Activated CD8-positive, alpha-beta memory T cell treated with anti-CD3 and anti-CD28 coated beads for 48 hours (primary cell): ENCODE data around the gene P3H2.
"Not testable (repeated sequence)": the region's sequence is repeated elsewhere in the genome, so short reads cannot be mapped to it uniquely, and the experiment has no call there.

Experiments
- DNase-seq, 3 experiments: peaks; one replicate each; pipeline ENCODE4 v3.0.0-alpha.2; 2020; ENCODE audit warnings: low read depth in 2 of 3, low spot score in 2 of 3

The P3H2 gene

GRCh38 chr3:189985948-189986347 lies 134.7 kb downstream of the P3H2 start:
- no peak for DNase-seq

DNA sequence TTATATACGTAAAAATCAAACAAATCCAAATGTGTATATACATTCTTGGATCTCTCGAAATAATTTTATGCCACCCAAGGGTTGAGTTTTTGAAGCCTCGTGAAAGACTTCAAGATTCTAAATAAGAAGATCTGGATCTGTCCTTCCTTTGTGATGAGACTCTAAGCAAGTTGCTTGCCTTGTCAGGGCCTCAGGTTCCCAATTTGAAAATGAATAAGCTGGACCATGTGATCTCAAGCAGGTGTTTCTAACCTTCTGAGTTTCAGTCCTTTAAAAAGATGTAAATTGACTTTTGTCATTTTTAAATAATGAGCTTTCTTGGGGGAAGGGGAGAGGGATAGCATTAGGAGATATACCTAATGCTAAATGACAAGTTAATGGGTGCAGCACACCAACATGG lies 137.1 kb downstream of the P3H2 start:
- DNase-seq, result no peak

GRCh38 chr3:189982321-189982945 lies 138.3 kb downstream of the P3H2 start:
- DNase-seq, result no peak

DNA sequence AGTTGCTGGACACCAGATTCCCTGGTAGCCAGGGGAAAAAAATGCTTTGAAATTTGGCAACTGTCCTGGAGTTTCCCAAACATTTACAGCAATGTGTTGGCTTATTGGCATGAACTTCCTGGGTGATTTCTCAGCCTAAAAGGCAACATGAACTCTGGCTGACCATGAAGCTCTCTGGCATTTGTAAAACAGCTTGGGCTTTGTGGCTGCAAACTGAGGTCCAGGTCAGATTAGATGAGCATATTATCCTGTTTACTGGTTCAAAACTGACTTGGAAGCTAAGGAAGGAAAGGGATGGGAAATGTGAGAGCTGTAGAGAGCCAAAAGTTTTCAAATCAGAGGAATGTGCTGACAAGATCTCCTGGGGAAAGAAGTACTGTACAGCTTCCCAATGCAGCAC lies 139.0 kb downstream of the P3H2 start:
- no peak for DNase-seq

- DNase-seq, result no peak
These were observed 141.9 kb downstream of the P3H2 start for GRCh38 chr3:189978753-189979152.

DNA sequence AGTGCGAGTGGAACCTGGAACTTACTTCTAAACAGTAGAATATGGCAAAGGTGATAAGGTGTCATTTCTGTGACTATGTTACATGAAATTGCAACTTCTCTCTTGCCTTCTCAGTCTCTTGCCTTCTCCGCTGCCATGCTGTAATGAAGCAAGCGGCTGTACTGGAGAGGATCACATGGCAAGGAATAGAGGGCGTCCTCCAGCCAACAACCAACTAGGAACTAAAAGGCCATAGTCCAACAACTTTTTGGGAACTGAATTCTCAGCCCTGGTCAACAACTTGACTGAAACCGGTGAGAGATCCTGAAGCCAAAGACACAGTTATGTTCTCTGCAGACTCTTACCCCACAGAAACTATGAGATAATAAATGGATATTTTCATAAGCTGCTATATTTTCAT lies 143.5 kb downstream of the P3H2 start:
- DNase-seq, result no peak

DNA sequence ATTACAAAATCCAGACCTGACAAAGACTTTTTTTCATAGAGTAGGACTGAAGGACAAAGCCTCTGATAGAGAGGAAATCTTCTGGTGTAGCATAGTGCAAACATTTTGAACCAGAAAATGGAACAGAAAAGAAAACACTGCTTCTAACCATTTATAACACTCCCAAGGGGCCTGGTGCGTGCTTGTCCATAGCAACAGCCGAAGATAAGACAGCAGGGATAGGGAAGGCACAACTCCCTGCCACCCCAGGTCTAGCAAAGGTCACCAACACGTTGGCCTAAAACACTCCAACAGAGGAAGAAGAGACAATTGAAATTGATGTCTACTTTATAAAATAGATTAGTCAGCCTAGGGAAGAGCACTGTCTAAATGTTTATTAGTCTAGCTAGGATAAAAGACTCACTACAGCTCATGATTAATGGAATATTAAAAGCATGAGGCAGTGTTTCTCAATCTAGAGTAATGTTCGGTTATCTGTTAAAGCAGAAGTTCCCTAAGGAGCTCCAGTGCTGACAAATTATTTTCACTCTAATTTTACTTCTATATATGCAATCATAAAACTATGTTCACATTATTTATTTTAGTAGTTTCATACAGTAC lies 145.2 kb downstream of the P3H2 start:
- DNase-seq, result no peak

GRCh38 chr3:189974359-189974758 lies 146.3 kb downstream of the P3H2 start:
- no peak for DNase-seq

DNA sequence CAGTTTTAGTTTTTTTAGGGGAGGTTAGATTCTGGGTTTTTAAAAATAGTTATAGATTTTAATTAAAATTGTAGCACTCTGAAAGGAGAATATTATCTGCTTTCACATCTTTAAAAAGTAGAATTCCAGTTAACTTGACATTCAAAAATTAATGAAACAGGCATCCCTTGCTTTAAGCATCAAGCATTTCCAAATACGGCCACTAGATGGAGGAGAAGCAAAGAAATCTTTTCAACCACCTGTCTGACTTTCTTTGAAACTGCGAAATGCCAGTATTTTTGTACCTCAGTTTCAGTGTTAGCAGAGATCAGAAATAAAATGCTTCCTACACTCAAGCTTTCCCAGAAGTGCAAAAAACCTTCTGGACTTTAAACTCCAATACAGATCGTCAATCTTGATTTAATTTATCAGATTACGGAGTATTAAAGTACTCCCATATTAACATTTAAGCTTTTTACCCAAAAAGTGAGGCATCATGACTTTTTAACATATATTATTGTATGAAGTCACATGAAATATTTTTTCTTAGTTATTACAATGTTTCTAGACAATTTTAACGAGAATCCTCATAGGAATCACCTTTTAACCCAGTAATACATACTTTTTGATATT lies 153.3 kb downstream of the P3H2 start:
- no peak for DNase-seq

- DNase-seq, result no peak
These were observed 153.9 kb downstream of the P3H2 start for GRCh38 chr3:189966843-189967242.

GRCh38 chr3:189964623-189965332 lies 155.9 kb downstream of the P3H2 start:
- DNase-seq, result no peak

GRCh38 chr3:189962466-189962865 lies 158.2 kb downstream of the P3H2 start:
- no peak for DNase-seq

DNA sequence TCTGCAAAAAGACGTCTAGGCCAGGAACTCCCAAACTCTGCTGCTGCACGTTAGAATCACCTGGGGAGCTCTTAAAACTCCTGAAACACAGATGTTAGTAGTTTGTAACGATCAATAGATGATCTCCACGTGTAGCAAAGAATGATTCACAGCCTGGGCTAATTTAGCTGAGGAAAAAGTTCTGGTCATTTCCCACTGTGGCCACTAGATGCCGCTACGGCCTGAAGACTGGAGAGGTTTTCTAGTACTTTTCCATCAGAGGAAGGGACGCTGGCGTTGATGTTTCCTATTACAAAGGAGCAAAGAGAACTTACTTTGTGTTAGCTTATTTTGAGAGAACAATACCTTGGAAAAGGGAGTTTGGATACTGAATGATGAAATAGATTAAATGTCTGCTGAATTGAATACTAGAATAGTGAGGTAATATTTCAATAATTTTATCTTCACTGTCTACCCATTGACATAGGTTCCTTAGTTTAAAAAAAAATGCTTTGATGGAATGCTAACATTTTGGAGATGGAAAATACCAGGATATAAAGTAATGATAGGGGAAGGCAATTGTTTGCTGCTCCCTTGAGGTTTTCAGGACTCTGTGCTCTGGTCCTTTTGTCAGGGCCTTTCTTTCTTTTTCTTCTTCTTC lies 159.1 kb downstream of the P3H2 start:
- DNase-seq, result peak; percentile 20 to 59 (median 31)

DNA sequence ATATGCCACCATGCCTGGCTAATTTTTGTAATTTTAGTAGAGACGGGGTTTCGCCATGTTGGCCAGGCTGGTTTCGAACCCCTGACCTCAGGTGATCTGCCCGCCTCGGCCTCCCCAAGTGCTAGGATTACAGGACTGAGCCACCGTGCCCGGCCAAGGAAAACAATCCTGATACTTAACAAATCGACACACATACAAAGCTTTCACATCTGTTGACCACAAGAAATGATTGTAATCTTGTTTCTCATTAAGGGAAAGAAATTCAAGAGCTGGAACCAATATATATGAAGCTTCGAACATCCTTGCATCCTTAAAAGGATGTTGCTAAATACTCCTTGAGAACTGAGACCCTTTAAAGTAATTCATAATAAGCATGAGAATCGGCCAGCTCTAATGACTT lies 159.6 kb downstream of the P3H2 start:
- DNase-seq, result not testable (repeated sequence)

- no peak for DNase-seq
These were observed 165.7 kb downstream of the P3H2 start for GRCh38 chr3:189954733-189955665.

GRCh38 chr3:189953551-189953950 lies 167.1 kb downstream of the P3H2 start:
- no peak for DNase-seq

GRCh38 chr3:189952272-189952671 lies 168.4 kb downstream of the P3H2 start:
- no peak for DNase-seq

GRCh38 chr3:189950258-189950657 lies 170.4 kb downstream of the P3H2 start:
- no peak for DNase-seq

- no peak for DNase-seq
These were observed 171.1 kb downstream of the P3H2 start for GRCh38 chr3:189949580-189949979.

- DNase-seq, result no peak
These were observed 172.0 kb downstream of the P3H2 start for GRCh38 chr3:189948724-189949045.
